ENCODE measurements around the gene MAP2K1.
"Not testable (repeated sequence)": the region's sequence is repeated elsewhere in the genome, so short reads cannot be mapped to it uniquely, and the experiment has no call there.

MAP2K1 gene

DNA sequence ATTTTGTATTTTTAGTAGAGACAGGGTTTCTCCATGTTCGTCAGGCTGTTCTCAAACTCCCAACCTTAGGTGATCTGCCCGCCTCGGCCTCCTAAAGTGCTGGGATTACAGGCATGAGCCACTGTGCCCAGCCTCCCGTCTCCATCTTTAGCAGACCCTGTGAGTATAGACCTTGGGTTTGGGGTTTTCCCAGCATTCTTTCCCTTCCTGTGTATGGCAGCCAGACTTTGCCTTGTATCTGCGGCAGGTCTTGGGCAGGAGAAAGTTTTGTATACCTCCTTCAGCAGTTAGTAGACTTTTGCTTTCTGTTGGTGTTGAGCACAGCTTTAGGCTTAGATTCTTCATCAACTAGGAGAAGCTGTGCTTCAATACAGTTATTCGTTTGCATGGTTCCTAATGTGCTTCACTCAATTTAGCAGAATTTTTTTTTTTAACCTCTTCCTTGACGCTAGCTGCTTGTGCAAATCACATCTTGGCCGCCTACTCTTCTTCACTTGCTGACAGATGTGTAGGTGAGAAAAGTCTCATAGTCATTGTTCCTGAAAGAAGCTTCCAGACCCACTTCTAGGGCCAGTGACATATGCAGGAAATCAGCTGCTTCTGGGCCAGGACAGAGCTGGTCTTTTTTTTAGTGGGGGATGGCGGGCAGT is 38.4 kb downstream of the MAP2K1 start:
- no peak for DNase-seq (ENCODE audit: low read depth)

DNA sequence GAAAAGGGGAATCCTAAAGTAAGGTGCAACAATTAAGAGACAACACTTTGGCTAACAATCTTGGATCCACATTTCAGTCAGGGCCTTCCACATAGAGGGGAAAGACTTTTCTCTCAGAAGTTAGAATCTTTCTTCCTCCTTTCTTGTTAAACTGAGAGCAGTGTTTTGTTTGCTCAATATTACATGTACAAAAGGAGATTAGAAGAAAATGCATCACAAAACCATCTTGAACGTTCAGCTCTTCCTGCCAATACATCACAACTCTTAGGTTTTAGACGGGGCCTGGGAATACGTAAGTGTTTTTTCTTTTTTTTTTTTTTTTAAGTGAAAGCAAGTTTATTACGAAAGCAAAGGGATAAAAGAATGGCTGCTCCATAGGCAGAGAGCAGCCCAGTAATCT is 39.1 kb downstream of the MAP2K1 start:
- DNase-seq (ENCODE audit: low read depth) = no peak

DNA sequence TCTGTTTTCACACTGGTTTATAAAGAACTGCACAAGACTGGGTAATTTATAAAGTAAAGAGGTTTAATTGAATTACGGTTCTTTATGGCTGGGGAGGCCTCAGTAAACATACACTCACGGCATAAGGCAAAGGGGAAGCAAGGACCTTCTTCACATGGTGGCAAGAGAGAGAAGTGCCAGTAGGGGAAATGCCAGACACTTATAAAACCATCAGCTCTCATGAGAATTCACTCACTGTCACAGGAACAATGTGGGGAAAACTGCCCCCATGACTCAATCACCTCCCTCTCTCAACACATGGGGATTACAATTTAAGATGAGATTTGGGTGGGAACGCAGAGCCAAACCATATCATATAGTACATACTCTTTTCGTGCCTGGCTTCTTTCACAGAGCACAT is 42.4 kb downstream of the MAP2K1 start:
- no peak for DNase-seq (ENCODE audit: low read depth)

GRCh38 chr15:66429546-66429945 is 42.8 kb downstream of the MAP2K1 start:
- no peak for DNase-seq (ENCODE audit: low read depth)

GRCh38 chr15:66430627-66431255 is 44.0 kb downstream of the MAP2K1 start:
- no peak for DNase-seq (ENCODE audit: low read depth)

GRCh38 chr15:66433726-66434125 is 47.0 kb downstream of the MAP2K1 start:
- no peak for DNase-seq (ENCODE audit: low read depth)

- no peak for DNase-seq (ENCODE audit: low read depth)
These were observed 53.8 kb downstream of the MAP2K1 start for GRCh38 chr15:66440501-66440900.

GRCh38 chr15:66452420-66452819 is 65.7 kb downstream of the MAP2K1 start:
- no peak for DNase-seq (ENCODE audit: low read depth)

DNA sequence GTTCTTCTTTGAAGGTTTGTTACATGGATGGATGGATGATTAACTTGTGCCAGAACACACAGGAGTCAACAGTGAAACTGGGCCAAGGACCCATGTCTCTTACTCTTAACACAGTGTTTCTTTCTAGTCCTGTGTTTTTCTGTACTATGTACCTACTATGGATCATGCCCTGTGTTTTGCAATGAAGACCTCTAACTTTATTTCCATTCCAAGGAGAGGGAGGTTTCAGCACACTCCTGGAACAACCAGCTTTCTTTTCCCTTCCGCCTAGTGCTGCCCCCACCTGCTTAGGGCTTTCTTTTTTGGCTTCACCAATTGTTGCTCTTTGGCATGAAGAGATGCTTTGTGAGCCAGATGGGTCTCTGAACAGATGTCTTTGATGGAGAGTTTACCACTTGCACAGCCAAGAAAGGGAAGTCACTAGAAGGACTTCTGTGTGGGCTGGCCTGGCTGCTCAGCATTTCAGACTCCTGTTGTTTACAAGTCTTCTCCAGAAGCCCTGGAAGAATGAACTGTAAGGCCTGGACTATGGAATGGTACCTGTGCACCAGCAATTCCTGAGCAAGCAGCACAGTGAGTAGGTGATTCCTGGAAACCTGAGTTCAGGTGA is 66.4 kb downstream of the MAP2K1 start:
- DNase-seq (ENCODE audit: low read depth) = no peak

DNA sequence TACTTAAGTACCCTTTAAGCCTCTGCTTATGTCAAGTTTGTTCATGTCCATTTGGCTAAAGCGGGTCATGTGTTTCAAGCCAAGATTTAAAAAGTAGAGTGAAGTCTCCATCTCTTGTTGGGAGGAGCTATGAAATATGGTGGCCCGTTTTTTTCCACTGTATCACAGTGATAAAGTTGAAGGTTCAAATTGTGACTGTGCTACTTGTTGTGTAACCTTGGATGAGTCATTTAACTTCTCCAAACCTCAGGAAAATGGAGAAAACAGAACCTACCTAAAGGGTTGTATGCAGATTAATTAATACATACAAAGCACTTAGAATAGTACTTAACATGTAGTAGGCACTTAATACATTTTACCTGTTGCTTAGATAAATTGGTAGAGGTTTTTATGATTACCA is 67.4 kb downstream of the MAP2K1 start:
- DNase-seq (ENCODE audit: low read depth) = no peak

DNA sequence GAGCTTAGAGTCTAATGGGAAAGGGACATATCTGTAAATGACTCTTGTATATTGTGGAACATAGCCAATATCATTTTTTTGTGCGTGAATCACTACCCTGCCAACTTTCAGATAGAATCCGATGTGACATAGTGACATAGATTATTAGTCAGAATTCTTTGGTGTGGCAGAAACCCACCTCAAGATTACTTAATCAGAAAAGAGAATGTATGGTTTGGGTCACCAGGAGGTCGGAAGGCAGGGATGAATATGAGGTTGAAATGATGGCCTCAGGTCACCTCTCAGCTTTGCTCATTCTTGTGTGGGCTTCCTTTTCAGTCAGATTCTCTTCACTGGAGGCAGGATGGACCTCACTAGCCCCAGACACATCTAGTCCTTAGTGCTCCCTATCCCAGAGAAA is 69.5 kb downstream of the MAP2K1 start:
- no peak for DNase-seq (ENCODE audit: low read depth)

DNA sequence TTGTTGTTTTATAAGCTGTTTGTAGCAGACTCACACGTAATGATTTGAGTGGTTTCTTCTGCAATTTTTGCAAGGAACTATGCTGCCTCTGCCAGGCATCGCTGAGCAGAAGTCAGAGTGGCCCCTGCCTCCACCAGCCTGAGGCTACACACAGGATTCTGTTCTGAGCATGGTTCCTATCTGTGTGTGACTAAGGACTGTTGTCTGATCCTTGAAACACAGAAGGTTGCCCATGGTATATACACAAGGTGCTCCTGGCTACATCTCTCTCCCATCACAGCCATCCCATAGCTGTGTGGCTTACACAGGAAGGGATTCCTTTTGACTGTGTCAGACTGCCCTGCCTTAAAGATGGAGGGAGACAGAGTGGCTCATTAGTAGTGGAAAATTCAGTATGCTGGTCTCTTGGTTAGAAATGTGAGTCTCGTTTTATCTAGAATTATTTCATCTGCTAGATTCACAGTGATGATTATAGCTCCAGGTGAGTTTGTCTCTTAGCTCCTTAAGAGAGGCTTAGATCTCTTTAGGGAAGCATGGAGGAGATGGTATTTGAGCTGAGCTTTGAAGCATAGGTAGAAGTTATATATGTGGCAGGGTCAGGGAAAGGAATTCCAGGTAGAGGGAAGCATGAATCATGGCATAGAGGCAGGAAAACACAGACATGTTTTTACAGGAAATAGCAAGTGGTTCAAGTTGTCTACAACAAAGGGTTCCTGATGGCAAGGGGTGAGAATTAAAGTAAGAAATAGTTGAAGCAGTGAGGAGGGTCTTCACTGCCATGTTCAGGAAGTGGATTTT is 73.3 kb downstream of the MAP2K1 start:
- no peak for DNase-seq (ENCODE audit: low read depth)

DNA sequence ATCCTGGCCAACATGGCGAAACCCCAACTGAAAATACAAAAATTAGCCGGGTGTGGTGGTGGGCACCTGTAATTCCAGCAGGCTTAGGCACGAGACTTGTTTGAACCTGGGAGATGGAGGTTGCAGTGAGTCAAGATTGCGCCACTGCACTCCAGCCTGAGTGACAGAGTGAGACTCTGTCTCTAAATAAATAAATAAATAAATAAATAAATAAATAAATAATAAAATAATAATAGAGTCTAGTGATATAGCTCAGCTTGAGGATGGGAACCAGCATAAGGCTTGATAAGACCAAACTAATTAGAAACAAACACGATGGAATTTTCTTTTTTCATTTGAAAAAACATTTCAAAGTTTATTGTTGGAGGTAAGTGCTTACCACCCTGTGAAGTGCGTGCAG is 74.6 kb downstream of the MAP2K1 start:
- DNase-seq (ENCODE audit: low read depth) = not testable (repeated sequence)

DNA sequence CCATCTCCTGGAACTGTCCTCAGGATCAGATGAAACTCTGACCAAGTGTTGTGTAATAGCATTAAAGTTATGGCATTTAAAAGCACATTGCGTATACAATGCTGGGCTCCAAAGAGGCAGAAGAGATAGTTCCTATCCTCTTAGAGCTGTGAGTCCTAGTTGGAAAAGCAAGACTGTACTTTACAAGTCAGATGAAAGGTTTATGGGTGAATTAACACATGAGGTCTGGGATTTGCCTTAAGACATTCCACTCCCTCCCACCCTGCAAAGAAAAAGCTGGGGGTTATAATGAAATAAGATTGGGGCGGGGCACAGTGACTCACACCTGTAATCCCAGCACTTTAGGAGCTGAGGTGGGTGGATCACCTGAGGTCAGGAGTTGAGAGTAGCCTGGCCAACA is 75.2 kb downstream of the MAP2K1 start:
- DNase-seq (ENCODE audit: low read depth) = no peak

- DNase-seq (ENCODE audit: low read depth) = no peak
These were observed 75.9 kb downstream of the MAP2K1 start for GRCh38 chr15:66462627-66463026.

DNA sequence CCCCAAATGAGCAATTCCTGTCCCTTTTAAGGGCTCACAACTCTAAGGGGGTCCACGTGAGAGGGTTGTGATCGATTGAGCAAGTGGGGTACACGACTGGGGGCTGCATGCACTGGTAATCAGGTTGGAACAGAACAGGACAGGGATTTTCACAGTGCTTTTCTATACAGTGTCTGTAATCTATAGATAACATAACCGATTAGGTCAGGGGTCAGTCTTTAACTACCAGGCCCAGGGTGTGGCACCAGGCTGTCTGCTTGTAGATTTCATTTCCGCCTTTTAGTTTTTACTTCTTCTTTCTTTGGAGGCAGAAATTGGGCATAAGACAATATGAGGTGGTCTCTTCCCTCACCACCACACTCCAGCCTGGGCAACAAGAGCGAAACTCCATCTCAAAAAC is 78.6 kb downstream of the MAP2K1 start:
- DNase-seq (ENCODE audit: low read depth) = not testable (repeated sequence)

- DNase-seq (ENCODE audit: low read depth) = not testable (repeated sequence)
These were observed 80.7 kb downstream of the MAP2K1 start for GRCh38 chr15:66467162-66468040.

DNA sequence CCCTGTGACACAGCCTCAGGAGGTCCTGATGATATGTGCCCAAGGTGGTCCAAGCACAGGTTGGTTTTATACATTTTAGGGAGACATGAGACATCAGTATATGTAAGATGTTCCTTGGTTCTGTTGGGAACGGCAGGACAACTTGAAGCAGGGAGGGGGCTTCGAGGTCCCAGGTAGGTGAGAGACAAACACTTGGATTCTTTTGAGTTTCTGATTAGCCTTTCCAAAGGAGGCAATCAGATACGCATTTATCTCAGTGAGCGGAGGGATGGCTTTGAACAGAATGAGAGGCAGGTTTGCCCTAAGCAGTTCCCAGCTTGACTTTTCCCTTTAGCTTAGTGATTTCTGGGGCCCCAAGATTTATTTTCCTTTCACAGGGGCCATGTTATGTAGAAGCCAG is 84.1 kb downstream of the MAP2K1 start:
- DNase-seq (ENCODE audit: low read depth) = not testable (repeated sequence)

GRCh38 chr15:66472176-66472999 is 85.7 kb downstream of the MAP2K1 start:
- DNase-seq (ENCODE audit: low read depth) = no peak

DNA sequence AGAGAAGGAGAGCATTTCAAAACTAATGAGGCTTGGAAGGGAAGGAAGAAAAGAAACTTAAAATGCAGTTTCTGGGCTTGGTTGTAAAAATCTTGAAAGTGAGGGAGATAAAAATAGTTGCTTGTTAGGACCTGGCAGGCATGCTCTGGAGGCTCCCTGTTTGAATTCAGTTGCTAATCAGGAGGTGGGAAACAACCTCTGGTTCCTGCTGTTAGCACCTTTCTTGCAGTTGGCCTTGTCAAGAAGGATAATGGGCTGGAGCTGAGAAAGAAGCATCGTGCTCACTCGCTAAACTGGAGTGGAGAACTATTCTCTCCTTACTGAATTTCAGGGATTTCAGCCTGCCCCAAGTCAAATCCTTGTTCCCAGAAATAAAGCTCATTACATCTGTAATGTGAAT is 87.4 kb downstream of the MAP2K1 start:
- DNase-seq (ENCODE audit: low read depth) = no peak

- DNase-seq (ENCODE audit: low read depth) = no peak
These were observed 88.3 kb downstream of the MAP2K1 start for GRCh38 chr15:66474963-66475362.

All from activated T-helper 9 cell treated with anti-CD3 and anti-CD28 coated beads, Interleukin-2, amount 50 U/mL, for 16 hours (primary cell).